ENCODE measurements around the gene RBPJL.

Gene RBPJL

GRCh38 chr20:45352729-45353128 is 46.1 kb downstream of the RBPJL start:
- Histone ChIP-seq H3K9me2 (replicated peaks; ENCODE audit: control insufficient read depth, low read length) (no peaks in the 10 kb centered on the region), H3K4me2 (ENCODE audit: low read length) (no peak overlapping the region), H3K79me2 (ENCODE audit: control insufficient read depth, low read length) (no peaks in the 10 kb centered on the region), H3K9me3 (ENCODE audit: control insufficient read depth, insufficient read depth, low read length) (no peaks in the 10 kb centered on the region), H3F3A (ENCODE audit: control insufficient read depth, insufficient read depth) (no peaks in the 10 kb centered on the region), H4K20me1 (ENCODE audit: control insufficient read depth, insufficient read depth, low read depth, low read length) (no peaks in the 10 kb centered on the region), H3K4me3 (ENCODE audit: low read length) (no peak overlapping the region), H3K4me1 (ENCODE audit: control insufficient read depth, low read length) (no peaks in the 10 kb centered on the region), H3K27me3 (ENCODE audit: control insufficient read depth, low read length) (peaks cover 26% of the 10 kb centered on the region), H3K36me3 (ENCODE audit: control insufficient read depth, low read length) (no peaks in the 10 kb centered on the region), H3K27ac (ENCODE audit: low read depth, low read length) (no peak overlapping the region)
- no peak for TF ChIP-seq EZH2phosphoT487 (IDR thresholded peaks at IDR 0.05; ENCODE audit: borderline replicate concordance, low read length)
- no peak for TF ChIP-seq CTCF (IDR thresholded peaks at IDR 0.05; ENCODE audit: low read depth, low read length, poor library complexity, severe bottlenecking)

- Histone ChIP-seq H3K36me3 (ENCODE audit: control insufficient read depth, low read length) (no peaks in the 10 kb centered on the region), H3K4me3 (ENCODE audit: low read length) (no peak overlapping the region), H3K9me2 (replicated peaks; ENCODE audit: control insufficient read depth, low read length) (no peaks in the 10 kb centered on the region), H3K9me3 (ENCODE audit: control insufficient read depth, insufficient read depth, low read length) (no peaks in the 10 kb centered on the region), H3F3A (ENCODE audit: control insufficient read depth, insufficient read depth) (no peaks in the 10 kb centered on the region), H3K4me1 (ENCODE audit: control insufficient read depth, low read length) (peaks cover 7% of the 10 kb centered on the region), H3K27me3 (ENCODE audit: control insufficient read depth, low read length) (peaks cover 17% of the 10 kb centered on the region), H3K4me2 (ENCODE audit: low read length) (no peak overlapping the region), H3K79me2 (ENCODE audit: control insufficient read depth, low read length) (no peaks in the 10 kb centered on the region), H4K20me1 (ENCODE audit: control insufficient read depth, insufficient read depth, low read depth, low read length) (no peaks in the 10 kb centered on the region), H3K27ac (ENCODE audit: low read depth, low read length) (no peak overlapping the region)
- no peak for TF ChIP-seq CTCF (IDR thresholded peaks at IDR 0.05; ENCODE audit: low read depth, low read length, poor library complexity, severe bottlenecking)
- TF ChIP-seq EZH2phosphoT487 (IDR thresholded peaks at IDR 0.05; ENCODE audit: borderline replicate concordance, low read length), result no peak
These were observed 47.1 kb downstream of the RBPJL start for GRCh38 chr20:45353746-45354145.

DNA sequence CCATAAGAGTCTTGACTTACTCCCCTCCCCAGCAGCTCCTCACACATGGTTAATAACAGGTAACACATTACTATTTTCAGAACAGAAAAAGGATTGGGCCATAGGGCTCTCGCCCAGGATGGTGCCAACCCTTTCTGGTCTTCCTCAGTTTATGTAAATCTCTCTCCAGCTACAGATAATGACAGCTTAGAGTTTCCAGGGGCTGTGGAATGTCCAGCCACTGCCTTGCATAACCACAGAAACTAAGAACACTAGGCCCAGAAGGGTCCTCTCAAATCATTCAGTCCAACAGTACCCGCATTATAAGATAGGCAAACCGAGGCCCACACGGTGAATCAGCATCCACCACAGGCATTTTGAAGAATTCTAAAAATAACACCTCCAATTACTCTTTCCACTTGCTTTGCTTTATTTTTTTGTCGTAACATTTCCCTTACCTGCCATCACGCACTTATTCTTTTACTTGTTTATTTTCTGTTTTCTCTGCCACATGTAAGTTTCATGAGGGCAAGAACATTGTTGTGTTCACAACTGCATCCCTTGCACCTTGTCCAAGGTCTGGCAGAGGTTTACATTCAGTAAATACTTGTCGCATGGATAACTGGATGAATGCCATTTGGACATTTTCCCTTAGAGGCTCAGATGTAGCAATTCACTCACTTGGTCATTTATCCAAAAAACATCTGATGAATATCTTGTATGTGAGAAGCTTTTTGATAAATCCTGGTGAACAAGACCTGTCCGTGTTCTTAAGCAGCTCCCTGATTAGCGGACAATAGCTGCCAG is 48.0 kb downstream of the RBPJL start:
- H3K9me2 ChIP-seq (replicated peaks; ENCODE audit: control insufficient read depth, low read length), result no peaks in the 10 kb centered on the region
- H3K9me3 ChIP-seq (ENCODE audit: control insufficient read depth, insufficient read depth, low read length), result no peaks in the 10 kb centered on the region
- H3K27ac ChIP-seq (ENCODE audit: low read depth, low read length), result no peak overlapping the region
- H3K4me1 ChIP-seq (ENCODE audit: control insufficient read depth, low read length), result peaks cover 7% of the 10 kb centered on the region
- no peak overlapping the region for H3K4me3 ChIP-seq (ENCODE audit: low read length)
- H3K79me2 ChIP-seq (ENCODE audit: control insufficient read depth, low read length), result no peaks in the 10 kb centered on the region
- H3F3A ChIP-seq (ENCODE audit: control insufficient read depth, insufficient read depth), result no peaks in the 10 kb centered on the region
- TF ChIP-seq CTCF (IDR thresholded peaks at IDR 0.05; ENCODE audit: low read depth, low read length, poor library complexity, severe bottlenecking), result no peak
- TF ChIP-seq EZH2phosphoT487 (IDR thresholded peaks at IDR 0.05; ENCODE audit: borderline replicate concordance, low read length), result no peak
- H4K20me1 ChIP-seq (ENCODE audit: control insufficient read depth, insufficient read depth, low read depth, low read length), result no peaks in the 10 kb centered on the region
- H3K27me3 ChIP-seq (ENCODE audit: control insufficient read depth, low read length), result peaks cover 14% of the 10 kb centered on the region
- H3K36me3 ChIP-seq (ENCODE audit: control insufficient read depth, low read length), result no peaks in the 10 kb centered on the region
- H3K4me2 ChIP-seq (ENCODE audit: low read length), result no peak overlapping the region

All from DOHH2 (cell line).